ENCODE results near the gene PCSK6. TPM values are rescaled to one million over a fixed set of nuclear protein-coding genes. Genes with fewer than 3 reads are reported as not detected.

Gene PCSK6
- total RNA-seq, 1 experiment from 2014 or later: 10.6 TPM

- TF ChIP-seq REST (IDR thresholded peaks at IDR 0.05; ENCODE audit: insufficient read depth in 1 of 2, low read depth in 2 of 2, low read length in 1 of 2) (no peak), SIN3A (IDR thresholded peaks at IDR 0.05; ENCODE audit: borderline replicate concordance, insufficient read depth, low read depth, low read length) (no peak), POLR2AphosphoS5 (IDR thresholded peaks at IDR 0.05; ENCODE audit: low read depth, low read length) (no peak), CTCF (IDR thresholded peaks at IDR 0.05) (no peak), TCF7L2 (IDR thresholded peaks at IDR 0.05; ENCODE audit: low read depth, low read length) (no peak)
- no peaks in the 10 kb centered on the region for H3K9me3 ChIP-seq (ENCODE audit: control insufficient read depth, insufficient read depth, low read depth, low read length)
- DNase-seq (ENCODE audit: low read depth, low spot score): no peak
- ChIA-PET POLR2A (no interaction called here), CTCF (no interaction called here)
- no TSS peak for BruUV-seq (replicated peaks)
- ATAC-seq: no peak
- in situ Hi-C loops (cut with HindIII; ENCODE audit: low pct_unique_long_range_greater_than_20kb, low sequenced_read_pairs) (no loop called here), intact Hi-C loops (cut with micrococcal nuclease; ENCODE audit: unreplicated experiment) (no loop called here)
- peaks cover 15% of the 10 kb centered on the region for H3K4me1 ChIP-seq (ENCODE audit: control insufficient read depth, insufficient read depth, low read length)
- no peak overlapping the region for H3K27ac ChIP-seq (ENCODE audit: low read length)
- no peaks in the 10 kb centered on the region for H3K27me3 ChIP-seq (ENCODE audit: control insufficient read depth, insufficient read depth, low read length)
- no peaks in the 10 kb centered on the region for H3K36me3 ChIP-seq (ENCODE audit: control insufficient read depth, insufficient read depth, low read length)
- H3K4me3 ChIP-seq (ENCODE audit: low read depth in 2 of 2, low read length in 2 of 2): no peak overlapping the region
Measured at GRCh38 chr15:101444015-101444414, 45.5 kb downstream of the PCSK6 start.

- TF ChIP-seq CTCF (IDR thresholded peaks at IDR 0.05) (no peak), REST (IDR thresholded peaks at IDR 0.05; ENCODE audit: insufficient read depth in 1 of 2, low read depth in 2 of 2, low read length in 1 of 2) (no peak), SIN3A (IDR thresholded peaks at IDR 0.05; ENCODE audit: borderline replicate concordance, insufficient read depth, low read depth, low read length) (no peak), POLR2AphosphoS5 (IDR thresholded peaks at IDR 0.05; ENCODE audit: low read depth, low read length) (no peak), TCF7L2 (IDR thresholded peaks at IDR 0.05; ENCODE audit: low read depth, low read length) (no peak)
- Histone ChIP-seq H3K9me3 (ENCODE audit: control insufficient read depth, insufficient read depth, low read depth, low read length) (no peaks in the 10 kb centered on the region), H3K4me3 (ENCODE audit: low read depth in 2 of 2, low read length in 2 of 2) (no peak overlapping the region), H3K4me1 (ENCODE audit: control insufficient read depth, insufficient read depth, low read length) (peaks cover 15% of the 10 kb centered on the region), H3K36me3 (ENCODE audit: control insufficient read depth, insufficient read depth, low read length) (no peaks in the 10 kb centered on the region), H3K27me3 (ENCODE audit: control insufficient read depth, insufficient read depth, low read length) (no peaks in the 10 kb centered on the region), H3K27ac (ENCODE audit: low read length) (no peak overlapping the region; the same call in 1 of the 2 replicates)
- DNase-seq (ENCODE audit: low read depth, low spot score): no peak
- ATAC-seq: no peak
- POLR2A ChIA-PET: no interaction called here
- BruUV-seq (replicated peaks): no TSS peak
- intact Hi-C loops (cut with micrococcal nuclease; ENCODE audit: unreplicated experiment): no loop called here
- in situ Hi-C loops (cut with HindIII; ENCODE audit: low pct_unique_long_range_greater_than_20kb, low sequenced_read_pairs): no loop called here
- CTCF ChIA-PET: no interaction called here
Measured at GRCh38 chr15:101442272-101442671, 47.2 kb downstream of the PCSK6 start.

Measured in Panc1 (cell line).